ELF-1 (cell line): ENCODE results near the gene BRIX1.
"Not testable (repeated sequence)": the region's sequence is repeated elsewhere in the genome, so short reads cannot be mapped to it uniquely, and the experiment has no call there.

Source experiments
- DNase-seq: peaks from one replicate; pipeline ENCODE4 v3.0.0-alpha.2; 2016; ENCODE audit warnings: low read depth, low spot score

Gene BRIX1

GRCh38 chr5:34959323-34959722, 43.8 kb downstream of the BRIX1 start:
- DNase-seq: no peak

- no peak for DNase-seq
Observed at GRCh38 chr5:34967540-34967939, 52.0 kb downstream of the BRIX1 start.

GRCh38 chr5:34968258-34968657, 52.7 kb downstream of the BRIX1 start:
- no peak for DNase-seq

GRCh38 chr5:34970552-34970951, 55.0 kb downstream of the BRIX1 start:
- no peak for DNase-seq

- DNase-seq: not testable (repeated sequence)
Observed at GRCh38 chr5:34971655-34972054, 56.1 kb downstream of the BRIX1 start.
